HepG2 (cell line): Measurements from ENCODE around the gene SHISA6. TPM values are rescaled to one million over a fixed set of nuclear protein-coding genes. Genes with fewer than 3 reads are reported as not detected.

ENCODE experiments used
- ASH2L ChIP-seq: fragments of 300-600, 200-600 bp; sonication (generic); IDR thresholded peaks from 2 replicates; pipeline ENCODE4 v1.7.0; 2017; ENCODE audit warnings: low read depth, mild to moderate bottlenecking, moderate library complexity, mixed read lengths, low read length; ENCODE audit not compliant: insufficient read length
- BCL6 ChIP-seq: IDR thresholded peaks from 2 replicates; pipeline ENCODE4 v1.6.1; 2016; ENCODE audit warnings: missing genetic modification reagents, missing compliant biosample characterization
- KMT2A ChIP-seq: sonication (generic); formaldehyde crosslinking; IDR thresholded peaks from 2 replicates; pipeline ENCODE4 v1.4.0; 2020; ENCODE audit warnings: missing genetic modification reagents
- NFIC ChIP-seq: IDR thresholded peaks from 2 replicates; pipeline ENCODE4 v1.6.1; 2012; ENCODE audit warnings: mild to moderate bottlenecking, low read length, inconsistent platforms
- TBX2 ChIP-seq: sonication (generic); formaldehyde crosslinking; IDR thresholded peaks from 2 replicates; pipeline ENCODE4 v1.5.0; 2020; ENCODE audit warnings: missing genetic modification reagents, mild to moderate bottlenecking, borderline replicate concordance
- THRA ChIP-seq: sonication (generic); formaldehyde crosslinking; IDR thresholded peaks from 2 replicates; pipeline ENCODE4 v1.4.0; 2020; ENCODE audit warnings: missing genetic modification reagents, borderline replicate concordance
- ZBTB34 ChIP-seq: sonication (generic); formaldehyde crosslinking; IDR thresholded peaks from 2 replicates; pipeline ENCODE4 v1.8.0; 2022; ENCODE audit warnings: mild to moderate bottlenecking, missing genetic modification reagents
- ZMYM4 ChIP-seq: sonication (generic); formaldehyde crosslinking; IDR thresholded peaks from 2 replicates; pipeline ENCODE4 v1.8.1; 2023; ENCODE audit warnings: mild to moderate bottlenecking, missing genetic modification reagents
- ZNF362 ChIP-seq: sonication (generic); formaldehyde crosslinking; IDR thresholded peaks from 2 replicates; pipeline ENCODE4 v1.4.0; 2020; ENCODE audit warnings: missing genetic modification reagents, mild to moderate bottlenecking, borderline replicate concordance
- ZNF484 ChIP-seq: sonication (generic); formaldehyde crosslinking; IDR thresholded peaks from 2 replicates; pipeline ENCODE4 v1.5.1; 2020; ENCODE audit warnings: mild to moderate bottlenecking, low read depth, missing genetic modification reagents, borderline replicate concordance
- ZNF556 ChIP-seq: sonication (generic); formaldehyde crosslinking; IDR thresholded peaks from 2 replicates; pipeline ENCODE4 v1.4.0; 2020; ENCODE audit warnings: mild to moderate bottlenecking, missing genetic modification reagents, borderline replicate concordance
- polyA plus RNA-seq, 8 experiments: library from polyadenylated mRNA; depleted of rRNA in 3 of 8; stranded (reverse) in 7 of 8; unstranded in 1 of 8; fragments of >200 nt; fragmentation: Illumina TruSeq in 4 of 8; extraction: Trizol in 4 of 8; gene quantifications; 2 replicates each; pipeline versions ENCODE4 v1.2.1 to v1.2.3, GENCODE V29; 2011 to 2016; ENCODE audit warnings: low read depth in 4 of 8, missing spikeins in 1 of 8, mixed read lengths in 1 of 8; ENCODE audit not compliant: insufficient read depth in 1 of 8
- total RNA-seq, 5 experiments: library from RNA; depleted of rRNA; stranded (reverse); fragments of >200 nt; fragmentation: Illumina TruSeq; extraction: Trizol; gene quantifications; 2 replicates each; pipeline ENCODE4 v1.2.3, GENCODE V29; 2016; ENCODE audit warnings: low read depth in 1 of 5

Gene SHISA6
- total and polyA plus RNA-seq, 2 of the 13 experiments (the other 11 are each of a cell fraction or from before 2014, with no cell fraction given), result not detected

GRCh38 chr17:11608396-11608795 lies 367.4 kb downstream of the SHISA6 start (continued):
- peak; percentile 55; the same call in 1 of the 2 replicates for TF ChIP-seq ZNF362 (CRISPR knock-in tag)
- TF ChIP-seq KMT2A, result no peak
- 0 out of 2 replicates have a peak, but pooled peaks have one; percentile 33 for TF ChIP-seq TBX2 (CRISPR knock-in tag)
- TF ChIP-seq ZMYM4 (CRISPR knock-in tag), result peak; percentile 1; the same call in 1 of the 2 replicates
- TF ChIP-seq ZNF556 (CRISPR knock-in tag), result peak; percentile 39; the same call in 1 of the 2 replicates
- TF ChIP-seq ASH2L, result no peak
- no peak for TF ChIP-seq ZNF484
- TF ChIP-seq BCL6, result 0 out of 2 replicates have a peak, but pooled peaks have one; percentile 13
- peak; percentile 53; the same call in 1 of the 2 replicates for TF ChIP-seq ZBTB34 (CRISPR knock-in tag)
- no peak for TF ChIP-seq NFIC
- peak; percentile 30; the same call in 1 of the 2 replicates for TF ChIP-seq THRA (CRISPR knock-in tag)
